Medulla oblongata (tissue), 1 donor: ENCODE results near the gene LIAS.
A peak's percentile ranks its signal among the peaks of the same experiment; 100 is the strongest.
"Not testable (repeated sequence)": the region's sequence is repeated elsewhere in the genome, so short reads cannot be mapped to it uniquely, and the experiment has no call there.

ENCODE experiments used
- DNase-seq: peaks from one replicate; pipeline ENCODE4 v3.0.0-alpha.2; 2015; ENCODE audit errors: extremely low spot score

Gene LIAS

GRCh38 chr4:39497909-39498726, 39.3 kb downstream of the LIAS start:
- no peak for DNase-seq

DNA sequence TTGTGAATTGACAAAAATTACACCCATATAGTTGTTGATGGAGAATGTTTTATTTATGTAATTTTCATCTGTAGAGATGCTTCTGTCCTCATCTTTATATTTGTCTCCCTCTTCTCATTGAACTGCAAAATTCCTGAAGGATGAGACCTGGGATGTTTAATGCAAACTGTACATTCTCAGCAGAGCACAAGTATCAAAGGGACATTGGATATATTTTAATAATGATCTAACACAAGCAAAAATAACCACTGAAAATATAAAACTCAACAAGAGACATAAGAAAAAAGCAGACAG, 39.8 kb downstream of the LIAS start:
- no peak for DNase-seq

DNA sequence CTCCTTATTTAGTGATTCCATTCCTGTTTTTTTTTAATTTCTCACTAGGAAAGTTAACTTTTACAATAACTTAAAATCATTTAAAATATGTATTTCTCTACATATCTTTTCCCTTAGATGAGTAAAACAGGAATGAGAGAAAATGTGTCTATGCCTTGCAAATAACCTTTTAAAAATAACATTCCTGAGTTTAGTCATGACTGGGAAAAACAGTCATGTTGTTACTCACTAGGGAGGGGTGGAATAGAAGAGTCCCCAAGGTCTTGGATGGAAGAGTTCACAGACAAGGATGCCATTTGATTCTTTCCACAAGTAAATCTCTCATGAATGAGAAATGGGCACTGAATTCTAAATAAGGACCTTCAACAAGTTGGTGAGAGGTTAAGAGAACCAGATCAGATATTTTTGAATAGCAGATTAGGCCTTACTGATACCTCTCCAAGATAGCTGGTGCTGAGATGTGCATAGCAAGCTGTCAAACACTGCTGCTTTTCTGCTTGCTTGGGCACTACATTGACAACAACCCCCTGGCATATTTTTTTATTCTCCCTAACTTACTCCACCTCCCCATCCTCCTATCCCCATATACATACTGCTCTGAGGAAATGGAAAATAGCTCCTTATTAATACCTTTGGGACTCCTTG, 43.3 kb downstream of the LIAS start:
- DNase-seq: no peak

- DNase-seq: not testable (repeated sequence)
These were observed 43.8 kb downstream of the LIAS start for GRCh38 chr4:39502664-39503035.

DNA sequence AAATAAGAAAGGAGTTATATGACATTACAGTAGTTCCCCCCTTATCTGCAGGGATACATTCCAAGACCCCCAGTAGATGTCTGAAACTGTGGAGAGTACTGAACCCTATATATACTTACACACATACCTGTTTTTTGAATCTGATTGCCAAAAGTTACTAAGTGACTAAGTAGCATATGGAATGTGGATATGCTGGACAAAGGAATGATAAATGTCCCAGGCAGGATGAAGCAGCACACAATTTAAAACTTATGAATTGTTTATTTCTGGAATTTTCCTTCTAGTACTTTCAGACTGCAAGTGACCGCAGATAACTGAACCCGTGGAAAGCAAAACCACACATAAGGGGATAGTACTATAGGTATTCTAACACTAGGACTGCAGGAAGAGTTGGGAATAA, 45.7 kb downstream of the LIAS start:
- no peak for DNase-seq

DNA sequence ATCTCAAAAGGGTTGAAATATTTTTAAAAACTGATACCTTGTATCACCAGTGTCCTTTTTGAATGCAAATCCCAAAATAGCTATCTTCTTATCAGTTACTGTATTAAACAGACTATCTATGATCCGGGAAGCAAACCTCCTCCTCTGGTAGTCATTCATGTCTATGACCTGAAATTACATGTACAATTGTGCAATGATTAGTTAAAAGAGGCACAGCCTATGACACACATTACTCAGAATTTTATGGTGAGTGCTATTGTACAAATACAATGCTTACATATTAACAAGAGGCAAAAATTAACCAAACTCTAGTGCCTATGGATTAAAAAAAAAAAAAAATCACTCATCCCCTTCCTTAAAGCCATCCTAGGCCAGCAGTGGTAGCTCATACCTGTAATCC, 46.7 kb downstream of the LIAS start:
- no peak for DNase-seq

GRCh38 chr4:39510348-39510929, 51.6 kb downstream of the LIAS start:
- DNase-seq: no peak

GRCh38 chr4:39514266-39514665, 55.4 kb downstream of the LIAS start:
- DNase-seq: not testable (repeated sequence)

GRCh38 chr4:39514888-39515401, 56.1 kb downstream of the LIAS start:
- no peak for DNase-seq

DNA sequence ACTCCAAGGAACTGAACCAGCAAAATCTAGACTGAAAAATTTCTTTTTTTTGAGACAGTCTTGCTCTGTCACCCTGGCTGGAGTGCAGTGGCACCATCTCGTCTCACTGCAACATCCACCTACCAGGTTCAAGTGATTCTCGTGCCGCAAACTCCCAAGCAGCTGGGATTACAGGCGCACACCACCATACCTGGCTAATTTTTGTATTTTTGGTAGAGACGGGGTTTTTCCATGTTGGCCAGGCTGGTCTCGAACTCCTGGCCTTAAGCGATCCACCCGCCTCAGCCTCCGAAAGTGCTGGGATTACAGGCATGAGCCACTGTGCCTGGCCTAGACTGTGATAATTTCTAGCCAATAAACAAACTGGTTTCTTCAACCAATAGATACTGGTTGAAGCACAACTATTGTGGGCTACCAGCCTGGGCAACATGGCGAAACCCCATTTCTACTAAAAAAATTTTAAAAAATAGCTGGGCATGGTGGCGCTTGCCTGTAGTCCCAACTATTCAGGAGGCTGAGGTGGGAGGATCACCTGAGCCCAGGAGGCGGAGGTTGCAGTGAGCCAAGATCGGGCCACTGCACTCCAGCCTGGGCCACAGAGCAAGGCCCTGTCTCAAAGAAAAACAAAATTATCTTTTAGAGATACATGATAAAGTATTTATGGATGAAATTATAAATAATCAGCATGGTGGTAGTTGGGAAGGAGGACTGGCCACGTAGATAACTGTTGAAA, 57.0 kb downstream of the LIAS start:
- not testable (repeated sequence) for DNase-seq

DNA sequence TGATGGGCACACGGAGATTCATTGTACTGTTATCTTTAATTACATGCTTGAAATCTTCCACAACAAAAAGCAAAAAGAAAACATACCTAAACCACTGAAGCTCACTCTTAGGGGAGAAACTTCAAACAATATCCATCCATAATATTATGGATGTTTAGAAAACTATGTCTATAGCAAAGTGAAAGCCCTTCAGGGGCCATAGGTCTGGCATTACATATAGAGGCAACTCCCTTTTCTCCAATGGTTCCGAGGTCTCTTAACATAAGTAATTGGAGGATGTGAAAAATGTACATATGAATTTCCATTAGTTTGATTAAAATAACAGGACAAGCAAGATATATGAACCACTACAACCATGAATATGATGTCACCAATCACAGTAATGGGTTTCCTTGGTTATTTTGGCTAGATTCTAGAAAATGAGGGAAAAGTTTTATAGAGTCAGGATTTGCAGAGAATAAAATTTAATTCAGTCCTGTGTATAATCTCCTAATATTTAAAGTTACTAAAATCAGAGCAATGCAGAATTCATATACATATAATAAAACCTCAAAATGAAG, 57.6 kb downstream of the LIAS start:
- DNase-seq: no peak

- no peak for DNase-seq
These were observed 59.6 kb downstream of the LIAS start for GRCh38 chr4:39518484-39518883.

DNA sequence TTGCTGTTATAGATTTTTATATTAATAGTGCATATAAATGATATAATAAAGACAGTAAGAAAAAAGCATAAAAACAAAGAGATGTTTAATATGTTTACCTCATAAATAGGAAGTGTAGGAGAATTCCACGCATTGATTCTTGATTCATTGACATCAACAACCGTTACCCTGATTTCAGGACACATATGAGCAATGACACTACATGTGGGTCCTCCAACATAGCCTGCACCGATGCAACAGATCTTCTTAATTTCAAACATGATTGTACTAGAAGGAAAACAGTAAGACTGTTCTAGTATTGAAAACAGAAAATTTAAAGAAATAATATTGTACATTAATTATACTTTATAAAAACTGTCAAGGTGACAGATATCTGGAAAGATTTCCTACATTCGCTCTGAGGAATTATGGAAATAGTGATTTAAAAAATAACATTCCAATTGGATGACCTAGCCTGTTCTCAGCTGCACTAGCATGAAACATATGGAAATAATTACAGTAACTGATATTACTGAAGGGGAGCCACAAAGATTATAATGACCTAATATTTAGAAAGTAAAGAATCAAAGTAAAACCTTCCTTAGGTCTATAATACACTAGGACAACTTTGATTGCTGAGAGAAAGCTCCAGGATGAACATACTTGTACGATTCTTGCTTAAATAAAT, 62.5 kb downstream of the LIAS start:
- DNase-seq: no peak

GRCh38 chr4:39522068-39522467, 63.2 kb downstream of the LIAS start:
- no peak for DNase-seq

DNA sequence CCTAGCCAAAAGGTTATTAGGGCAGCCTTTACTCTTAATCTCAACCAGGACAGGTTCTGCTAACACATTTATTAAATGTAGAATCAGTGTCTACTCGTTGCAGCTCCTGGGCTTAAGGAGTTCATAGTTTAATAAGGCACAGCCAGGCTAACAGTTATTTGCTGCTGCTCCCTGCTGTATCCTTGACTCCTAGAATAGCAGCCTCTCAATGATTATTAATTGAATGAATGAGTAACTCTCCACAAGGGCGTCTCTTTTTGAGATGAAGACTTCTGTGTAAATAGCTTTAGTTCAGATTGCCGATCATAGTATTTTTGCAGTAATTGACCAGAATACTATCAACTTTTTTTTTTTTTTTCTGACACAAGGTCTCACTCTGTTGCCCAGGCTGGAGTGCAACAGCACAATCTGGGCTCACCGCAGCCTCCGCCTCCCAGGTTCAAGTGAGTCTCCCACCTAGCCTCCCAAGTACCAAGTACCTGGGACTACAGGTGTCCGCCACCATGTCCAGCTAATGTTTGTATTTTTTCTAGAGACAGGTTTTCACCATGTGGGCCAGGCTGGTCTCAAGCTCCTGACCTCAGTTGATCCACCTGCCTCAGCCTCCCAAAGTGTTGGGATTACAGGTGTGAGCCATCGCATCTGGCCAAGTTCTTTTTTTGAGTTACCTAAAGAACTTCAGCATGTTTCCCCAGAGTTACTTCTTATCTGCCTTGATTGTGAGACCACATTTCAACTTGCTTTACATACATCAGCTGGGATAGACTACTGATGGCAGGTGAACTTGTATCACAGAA, 65.5 kb downstream of the LIAS start:
- DNase-seq: no peak

DNA sequence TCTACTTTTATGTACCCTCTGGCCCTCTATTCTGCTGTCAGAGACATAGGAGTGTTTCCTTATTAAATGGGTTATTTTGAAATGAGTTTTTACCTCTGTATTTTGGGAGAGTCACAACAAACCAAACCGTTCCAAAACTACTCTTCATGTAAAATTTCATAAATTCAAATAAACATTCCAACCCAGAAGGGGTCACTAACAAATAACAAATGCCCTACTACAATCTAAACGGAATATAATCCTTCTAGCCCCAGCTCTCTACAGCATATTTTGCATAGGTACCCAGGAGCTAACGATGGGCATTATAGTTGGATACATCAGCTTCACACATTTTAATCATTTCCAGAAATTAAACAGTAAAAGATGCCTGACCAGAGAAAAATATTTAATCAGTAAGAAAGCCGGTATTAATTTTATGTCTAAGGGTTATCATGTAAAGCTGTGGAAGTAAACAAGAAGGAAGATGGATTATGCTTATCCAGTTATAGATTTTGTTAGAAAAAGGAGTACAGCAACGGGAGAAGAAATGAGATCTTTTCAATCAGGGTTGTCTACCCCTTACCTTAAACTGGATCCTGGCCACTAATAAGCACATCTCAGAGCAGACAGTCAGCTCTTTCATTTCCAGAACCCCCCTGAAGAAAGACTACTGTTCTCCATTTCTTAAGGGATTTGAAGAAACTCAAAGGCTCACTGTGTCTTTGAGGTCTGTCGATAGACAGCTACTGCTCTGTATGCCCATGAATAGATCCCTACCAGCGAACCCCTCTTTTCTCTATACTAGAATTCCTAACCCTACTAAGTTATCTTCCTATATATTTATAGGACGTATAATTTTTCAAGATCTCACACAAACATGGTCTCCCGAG, 67.2 kb downstream of the LIAS start:
- peak; percentile 30 for DNase-seq

GRCh38 chr4:39526765-39527295, 68.0 kb downstream of the LIAS start:
- no peak for DNase-seq

GRCh38 chr4:39527296-39528060, 68.6 kb downstream of the LIAS start, which contains the start of gene UGDH:
Gene UGDH (minus strand): TSS chr4:39527439. CDS start chr4:39521512, 5,927 bp downstream.
- DNase-seq: peak; percentile 99
